ENCODE results near the gene TRIM3. TPM values are rescaled to one million over a fixed set of nuclear protein-coding genes. Genes with fewer than 3 reads are reported as not detected.

Gene TRIM3
- total RNA-seq, 1 experiment from 2014 or later: 14.4 TPM

DNA sequence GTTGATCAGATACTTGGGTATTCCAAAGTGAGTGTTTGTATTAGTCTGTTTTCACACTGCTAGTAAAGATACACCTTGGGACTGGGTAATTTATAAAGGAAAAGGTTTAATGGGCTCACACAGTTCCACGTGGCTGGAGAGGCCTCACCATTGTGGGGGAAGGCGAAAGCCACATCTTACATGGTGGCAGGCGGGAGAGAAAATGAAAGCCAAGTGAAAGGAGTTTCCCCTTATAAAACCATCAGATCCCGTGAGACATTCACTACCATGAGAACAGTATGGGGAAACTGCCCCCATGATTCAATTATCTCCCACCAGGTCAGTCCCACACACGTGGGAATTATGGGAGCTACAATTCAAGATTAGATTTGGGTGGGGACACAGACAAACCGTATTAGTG, 14.6 kb upstream of the TRIM3 start:
- H3K36me3 Mint-ChIP-seq (ENCODE audit: insufficient read depth in 1 of 3, low read depth in 3 of 3): peaks cover 3 to 9% (median 7%) of the 10 kb centered on the region in 3 experiments; a peak in 6 of 7 replicates
- H3K27me3 Mint-ChIP-seq (ENCODE audit: low read depth): no peaks in the 10 kb centered on the region
- H2AK5ac ChIP-seq (ENCODE audit: insufficient read length, low read length): no peak overlapping the region

More for the DNA sequence above, 14.6 kb upstream of the TRIM3 start:
- Histone ChIP-seq H3K79me2 (ENCODE audit: insufficient read depth, low read length) (no peaks in the 10 kb centered on the region), H2BK5ac (ENCODE audit: insufficient read length, low read length) (no peak overlapping the region), H3K9me3 (ENCODE audit: control insufficient read depth, low read depth, low read length) (no peaks in the 10 kb centered on the region), H4K20me1 (ENCODE audit: control insufficient read depth, insufficient read depth, insufficient read length) (no peaks in the 10 kb centered on the region), H3K79me1 (ENCODE audit: insufficient read depth, low read depth, low read length, poor library complexity, severe bottlenecking) (peaks cover 2% of the 10 kb centered on the region), H3K27me3 (ENCODE audit: insufficient read depth, low read length) (no peaks in the 10 kb centered on the region), H2BK120ac (ENCODE audit: low read depth, low read length, poor library complexity, severe bottlenecking) (no peak overlapping the region), H3K4me2 (ENCODE audit: insufficient read depth, insufficient read length, low read length) (no peak overlapping the region), H3K27ac (ENCODE audit: insufficient read length, low read depth, low read length) (no peak overlapping the region), H3T11ph (ENCODE audit: low read length) (no peak overlapping the region), H2AFZ (ENCODE audit: low read length) (no peak overlapping the region), H3K4me1 (ENCODE audit: insufficient read depth, low read length) (no peaks in the 10 kb centered on the region), H4K91ac (ENCODE audit: insufficient read length, low read depth, low read length) (no peak overlapping the region), H3K23ac (ENCODE audit: insufficient read length, low read depth, low read length) (no peak overlapping the region), H2BK20ac (ENCODE audit: low read depth, low read length, poor library complexity, severe bottlenecking) (no peak overlapping the region), H3K4ac (ENCODE audit: low read depth, low read length) (no peak overlapping the region), H4K8ac (replicated peaks; ENCODE audit: insufficient read length, low read depth, low read length) (no peak overlapping the region), H3K18ac (ENCODE audit: insufficient read length, low read depth, low read length) (no peak overlapping the region), H3K56ac (ENCODE audit: insufficient read length, low read depth, low read length) (no peak overlapping the region), H3K9ac (ENCODE audit: extremely low read depth, insufficient read length, low read length) (no peak overlapping the region), H3K23me2 (ENCODE audit: insufficient read length, low read depth, low read length, poor library complexity, severe bottlenecking) (no peaks in the 10 kb centered on the region), H2BK12ac (ENCODE audit: insufficient read length, low read depth, low read length) (no peak overlapping the region), H4K5ac (ENCODE audit: insufficient read length, low read depth, low read length) (no peak overlapping the region), H2BK15ac (ENCODE audit: low read depth, low read length) (no peak overlapping the region), H3K14ac (ENCODE audit: insufficient read depth, low read length) (no peak overlapping the region)
- Mint-ChIP-seq H3K27ac (no peak overlapping the region), H3K4me1 (no peaks in the 10 kb centered on the region), H3K9me3 (no peaks in the 10 kb centered on the region), H3K4me3 (no peak overlapping the region)
- TF ChIP-seq, protein P1, sequence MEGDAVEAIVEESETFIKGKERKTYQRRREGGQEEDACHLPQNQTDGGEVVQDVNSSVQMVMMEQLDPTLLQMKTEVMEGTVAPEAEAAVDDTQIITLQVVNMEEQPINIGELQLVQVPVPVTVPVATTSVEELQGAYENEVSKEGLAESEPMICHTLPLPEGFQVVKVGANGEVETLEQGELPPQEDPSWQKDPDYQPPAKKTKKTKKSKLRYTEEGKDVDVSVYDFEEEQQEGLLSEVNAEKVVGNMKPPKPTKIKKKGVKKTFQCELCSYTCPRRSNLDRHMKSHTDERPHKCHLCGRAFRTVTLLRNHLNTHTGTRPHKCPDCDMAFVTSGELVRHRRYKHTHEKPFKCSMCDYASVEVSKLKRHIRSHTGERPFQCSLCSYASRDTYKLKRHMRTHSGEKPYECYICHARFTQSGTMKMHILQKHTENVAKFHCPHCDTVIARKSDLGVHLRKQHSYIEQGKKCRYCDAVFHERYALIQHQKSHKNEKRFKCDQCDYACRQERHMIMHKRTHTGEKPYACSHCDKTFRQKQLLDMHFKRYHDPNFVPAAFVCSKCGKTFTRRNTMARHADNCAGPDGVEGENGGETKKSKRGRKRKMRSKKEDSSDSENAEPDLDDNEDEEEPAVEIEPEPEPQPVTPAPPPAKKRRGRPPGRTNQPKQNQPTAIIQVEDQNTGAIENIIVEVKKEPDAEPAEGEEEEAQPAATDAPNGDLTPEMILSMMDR (conservative IDR thresholded peaks at IDR 0.05): no peak
- no CpG with 5 or more reads among the region's 6 CpGs for WGBS (ENCODE audit: extremely low coverage, insufficient read length, low lambda C conversion rate)
- no peak for DNase-seq

Data from H9 (cell line).